Medulla oblongata (tissue), 1 donor: ENCODE data around the gene SLC6A6.

ENCODE experiments used
- DNase-seq: peaks from one replicate; pipeline ENCODE4 v3.0.0-alpha.2; 2015; ENCODE audit errors: extremely low spot score

The SLC6A6 gene

DNA sequence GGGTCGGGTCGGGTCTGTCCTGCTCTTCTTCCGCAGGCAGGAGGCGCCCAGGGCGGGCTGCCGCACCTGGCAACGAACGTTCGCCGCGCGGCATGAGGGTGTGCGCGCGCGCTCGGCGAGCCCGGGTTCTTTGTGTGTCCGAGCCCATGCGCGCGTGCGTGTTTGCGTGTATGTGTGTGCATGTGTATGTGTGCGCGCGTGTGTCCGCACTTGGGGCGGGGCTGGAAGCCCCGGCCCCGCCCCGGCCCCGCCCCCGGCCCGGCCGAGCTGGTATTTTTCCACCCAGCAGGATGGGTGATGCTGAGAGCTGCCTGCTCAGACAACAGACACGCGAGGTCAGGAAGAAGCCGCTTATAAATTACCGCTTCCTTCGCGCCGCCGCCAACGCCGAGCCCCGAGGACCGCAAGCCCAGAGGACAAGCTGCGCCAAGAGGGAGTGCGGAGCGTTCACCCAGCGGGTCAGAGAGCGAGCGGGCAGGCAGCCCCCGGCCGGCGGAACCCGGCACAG lies at the start of gene SLC6A6:
Gene SLC6A6, plus strand, starts transcription at position 303 of the 508 bp plus-strand sequence. CDS start 41,029 bp downstream, outside the sequence.
- peak; percentile 87 for DNase-seq

DNA sequence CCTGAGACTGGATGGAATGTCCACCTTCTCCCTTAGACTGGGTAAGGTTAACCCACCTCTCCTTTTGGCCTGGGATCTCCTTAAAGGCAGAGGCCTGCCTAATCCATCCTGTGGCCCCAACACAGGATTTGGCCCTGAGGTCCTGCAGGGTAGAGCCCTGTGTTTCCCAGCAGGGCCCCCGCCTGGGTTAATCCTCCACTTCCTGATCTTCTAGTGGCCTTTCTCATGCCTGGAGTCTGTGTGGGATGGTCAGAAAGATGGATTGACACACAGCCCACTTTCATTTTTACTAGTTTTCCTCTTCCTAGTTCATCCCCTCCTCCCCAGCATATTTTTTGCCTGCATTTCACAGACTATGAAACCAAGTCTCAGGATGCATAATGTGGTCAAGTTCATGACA lies 48.9 kb upstream of the SLC6A6 start:
- DNase-seq = no peak

DNA sequence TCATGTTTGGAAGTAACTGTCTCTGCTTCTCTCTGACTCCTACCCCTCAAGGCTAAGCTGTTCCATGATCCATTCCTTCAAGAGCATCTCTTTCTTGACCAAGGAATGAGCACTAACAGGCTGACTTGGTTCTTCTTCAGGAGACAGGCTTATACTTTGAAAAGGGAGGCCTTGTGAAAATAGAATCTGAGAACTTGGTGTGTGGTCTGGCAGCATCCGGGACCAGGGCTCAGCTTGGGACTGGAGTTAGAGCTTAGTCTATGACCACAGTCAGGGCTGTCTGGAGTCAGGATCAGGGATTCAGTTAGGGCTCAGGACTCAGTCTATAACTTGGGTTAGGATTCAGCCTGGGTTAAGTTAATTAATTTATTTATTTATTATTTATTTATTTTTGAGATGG lies 44.9 kb upstream of the SLC6A6 start:
- no peak for DNase-seq

DNA sequence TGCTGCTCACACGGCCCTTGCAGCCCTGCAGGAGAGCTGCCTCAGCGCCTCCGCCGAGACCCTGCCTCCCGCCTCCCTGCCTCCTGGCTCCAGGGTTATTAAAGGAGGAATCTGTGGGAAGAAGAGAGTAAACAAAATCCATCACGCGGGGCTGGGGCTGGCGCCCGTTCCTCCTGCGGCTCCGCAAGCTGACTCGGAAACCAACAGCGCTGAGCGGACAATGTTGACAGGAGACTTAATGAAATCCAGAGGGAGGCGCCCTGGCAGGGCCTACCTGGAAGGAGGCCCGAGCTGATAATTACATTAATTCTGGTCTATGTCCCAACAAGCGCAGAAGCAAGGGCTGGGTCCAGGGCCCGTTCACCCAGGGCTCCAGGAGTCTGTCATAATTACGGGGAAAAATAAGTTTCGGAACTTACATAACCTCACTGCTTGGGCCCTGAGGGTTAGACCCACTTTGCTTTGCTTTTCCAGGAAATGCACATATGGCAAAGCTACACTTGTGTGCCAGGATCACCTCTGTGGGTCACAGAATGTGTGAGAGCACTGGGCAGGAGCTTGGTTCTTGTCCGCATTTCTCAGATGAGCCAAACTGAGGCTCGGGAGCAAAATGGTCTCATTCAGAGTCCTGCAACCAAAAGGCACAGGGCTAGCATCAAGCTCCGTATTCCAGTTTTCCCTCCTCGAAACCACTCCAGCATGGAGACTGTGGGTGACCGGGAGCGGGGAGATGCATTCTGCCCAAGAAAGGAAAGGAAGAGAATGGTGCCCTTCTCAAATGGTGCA lies 43.8 kb upstream of the SLC6A6 start:
- DNase-seq = peak; percentile 11

GRCh38 chr3:14359348-14359747 lies 43.1 kb upstream of the SLC6A6 start:
- no peak for DNase-seq

GRCh38 chr3:14360123-14360881 lies 42.1 kb upstream of the SLC6A6 start:
- DNase-seq = no peak

DNA sequence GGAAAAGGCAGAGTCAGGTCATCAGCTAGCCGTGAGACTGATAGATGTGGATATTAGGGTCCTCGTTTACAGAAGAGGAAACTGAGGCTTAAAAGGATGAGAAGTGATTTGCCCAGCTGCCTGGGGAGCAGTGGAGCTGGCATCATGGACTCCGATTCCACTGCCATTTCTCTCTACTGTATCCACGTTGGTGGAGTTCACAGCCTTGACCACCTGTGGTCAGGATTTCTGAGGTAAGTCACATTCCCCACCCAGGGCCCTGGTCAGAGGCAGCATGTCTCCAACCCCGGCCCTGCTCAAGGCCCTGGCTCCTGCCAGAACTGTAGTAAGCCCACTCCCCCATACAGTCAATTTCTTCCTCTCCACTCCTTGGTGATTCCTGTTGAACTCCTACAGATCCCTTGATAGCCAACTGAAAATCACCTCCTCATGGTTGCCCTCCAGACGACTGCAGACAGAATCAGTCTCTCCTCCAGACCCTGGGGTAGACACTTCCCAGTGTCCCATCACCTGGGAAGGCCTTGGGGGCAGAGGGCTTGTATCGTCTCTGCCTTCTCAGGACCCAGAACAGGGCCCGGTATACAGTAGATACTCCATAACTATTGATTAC lies 41.2 kb upstream of the SLC6A6 start:
- DNase-seq = no peak

DNA sequence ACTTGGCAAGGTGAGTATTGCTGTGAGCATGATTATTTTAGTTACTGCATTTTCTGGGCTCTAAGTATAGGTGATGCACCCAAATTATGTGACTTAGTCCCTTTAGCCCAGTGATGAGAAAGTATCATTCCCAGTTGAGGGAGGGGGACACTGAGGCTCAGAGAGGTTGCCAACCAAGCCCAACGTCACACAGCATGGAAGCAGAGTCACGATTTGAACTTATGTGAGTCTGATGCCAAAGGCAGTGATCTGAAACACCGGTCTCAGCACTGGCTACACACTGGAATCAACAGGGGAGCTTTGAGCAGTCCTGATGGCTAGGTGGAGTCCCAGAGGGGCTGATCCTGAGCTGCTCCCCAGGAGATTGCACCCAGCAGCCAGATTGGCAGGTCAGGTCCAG lies 39.5 kb upstream of the SLC6A6 start:
- no peak for DNase-seq

DNA sequence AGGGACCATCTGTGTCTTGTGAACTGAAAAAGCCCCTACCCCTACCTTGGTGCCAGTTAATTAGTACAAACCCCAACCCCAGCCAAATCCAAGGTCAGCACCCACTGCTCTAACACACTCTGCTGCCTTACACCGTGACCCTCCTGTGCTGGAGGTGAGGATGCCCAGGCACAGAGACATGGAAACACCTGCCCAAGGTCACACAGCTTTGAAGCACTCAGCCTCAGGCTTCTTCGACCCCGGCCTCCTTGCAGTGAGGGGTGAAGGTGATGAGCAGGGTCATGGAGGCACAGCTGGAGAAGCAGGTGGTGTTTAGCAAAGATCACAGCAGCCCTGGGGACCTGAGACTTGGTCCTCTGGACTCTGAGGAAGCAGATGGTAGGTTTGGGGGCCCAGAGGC lies 39.0 kb upstream of the SLC6A6 start:
- DNase-seq = no peak

GRCh38 chr3:14363991-14364390 lies 38.4 kb upstream of the SLC6A6 start:
- peak; percentile 37 for DNase-seq

DNA sequence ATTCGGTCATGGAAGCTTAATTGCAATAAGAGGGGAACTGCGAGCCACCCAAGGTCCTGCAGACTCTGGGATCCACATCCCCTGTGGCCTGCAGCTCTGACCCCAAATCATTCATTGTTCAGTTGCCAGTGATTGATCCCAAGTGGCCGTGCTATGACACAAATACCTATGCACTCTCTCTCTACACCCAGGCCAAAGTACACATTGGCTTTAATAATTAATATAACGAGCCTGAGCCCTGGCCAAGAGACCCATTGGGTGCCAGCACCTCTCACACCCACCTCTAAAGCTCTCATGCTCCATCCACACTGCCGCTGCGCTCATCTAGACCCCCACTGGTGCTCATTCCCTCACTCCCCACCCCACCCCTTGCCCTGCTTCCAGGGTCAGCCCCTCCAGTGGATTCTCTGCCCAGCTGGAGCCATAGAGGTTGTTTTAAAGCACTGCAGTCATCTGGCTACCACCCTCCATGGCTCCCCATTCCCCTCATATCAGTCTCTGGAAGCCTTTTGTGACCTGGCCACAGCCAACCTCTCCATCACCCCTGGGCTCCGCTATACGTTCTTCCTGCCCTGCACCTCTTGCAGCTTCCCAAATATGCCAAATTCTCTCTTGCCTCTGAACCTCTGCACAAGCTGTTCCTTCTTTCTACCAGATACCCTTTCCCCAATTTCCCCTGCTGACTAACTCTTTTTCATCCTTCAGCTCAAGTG lies 37.7 kb upstream of the SLC6A6 start:
- no peak for DNase-seq

- DNase-seq = no peak
These were observed 36.2 kb upstream of the SLC6A6 start for GRCh38 chr3:14366248-14366647.

- DNase-seq = no peak
These were observed 35.2 kb upstream of the SLC6A6 start for GRCh38 chr3:14366915-14367823.

GRCh38 chr3:14368146-14368545 lies 34.3 kb upstream of the SLC6A6 start:
- DNase-seq = no peak

DNA sequence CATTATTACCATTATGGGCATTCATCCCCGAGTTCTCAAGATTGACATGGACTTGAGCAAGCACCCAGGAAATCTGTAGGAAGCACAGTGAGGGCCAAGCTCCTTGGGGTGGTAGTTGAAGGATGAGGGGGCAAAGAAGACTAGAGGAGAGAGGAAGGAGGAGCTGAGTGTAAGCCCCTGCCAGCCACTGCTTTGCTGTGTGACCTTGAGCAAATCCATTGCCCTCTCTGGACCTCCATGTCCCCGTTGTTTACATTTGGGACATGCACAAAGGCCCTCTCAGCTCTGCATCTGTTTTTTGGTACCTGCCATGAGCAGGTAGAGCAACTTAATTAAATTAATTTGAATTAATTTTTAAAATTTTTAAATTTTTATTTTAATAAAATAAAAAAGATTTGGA lies 33.5 kb upstream of the SLC6A6 start:
- no peak for DNase-seq

GRCh38 chr3:14369675-14370669 lies 32.4 kb upstream of the SLC6A6 start:
- no peak for DNase-seq

DNA sequence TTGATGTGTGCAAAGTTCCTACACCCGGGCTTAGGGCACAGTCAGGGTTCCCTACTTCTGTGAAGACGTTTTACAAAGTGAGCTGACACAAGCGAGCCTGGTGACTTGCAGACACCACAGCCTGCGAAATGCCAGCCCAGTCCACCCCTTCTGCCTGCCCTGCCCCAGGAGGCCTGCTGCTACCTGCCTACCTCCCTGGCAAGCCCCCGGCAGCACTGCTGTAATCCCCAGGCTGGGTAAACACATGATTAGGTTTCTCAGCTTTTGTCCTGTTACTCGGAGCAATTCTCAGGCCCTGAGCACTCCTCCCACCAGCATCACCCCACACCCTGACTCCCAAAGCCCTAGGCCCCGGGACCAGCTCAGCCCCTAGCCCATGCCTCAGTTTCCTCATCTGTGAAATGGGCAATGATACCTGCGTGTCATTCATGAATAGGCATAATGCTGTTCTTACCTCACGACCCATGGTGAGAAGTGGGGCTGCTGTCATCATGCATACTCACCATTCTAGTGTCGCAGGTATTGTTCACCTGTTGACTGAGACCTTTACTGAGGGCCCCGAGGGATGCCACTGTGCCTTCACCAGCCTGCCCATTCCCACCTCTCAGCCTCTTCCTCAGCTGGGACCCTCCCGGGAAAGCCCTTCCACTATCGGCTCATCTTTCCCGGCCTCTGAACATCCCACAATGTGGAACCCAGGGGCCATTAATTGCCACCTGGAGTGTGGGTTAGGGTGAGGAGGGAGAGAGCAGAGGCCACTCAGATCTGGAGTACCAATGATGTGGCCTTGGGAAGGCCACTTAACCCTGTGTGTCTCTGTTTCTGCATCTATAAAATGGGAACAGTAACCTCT lies 31.5 kb upstream of the SLC6A6 start:
- no peak for DNase-seq
